ENCODE measurements around the gene HSD17B14.

HSD17B14 gene

DNA sequence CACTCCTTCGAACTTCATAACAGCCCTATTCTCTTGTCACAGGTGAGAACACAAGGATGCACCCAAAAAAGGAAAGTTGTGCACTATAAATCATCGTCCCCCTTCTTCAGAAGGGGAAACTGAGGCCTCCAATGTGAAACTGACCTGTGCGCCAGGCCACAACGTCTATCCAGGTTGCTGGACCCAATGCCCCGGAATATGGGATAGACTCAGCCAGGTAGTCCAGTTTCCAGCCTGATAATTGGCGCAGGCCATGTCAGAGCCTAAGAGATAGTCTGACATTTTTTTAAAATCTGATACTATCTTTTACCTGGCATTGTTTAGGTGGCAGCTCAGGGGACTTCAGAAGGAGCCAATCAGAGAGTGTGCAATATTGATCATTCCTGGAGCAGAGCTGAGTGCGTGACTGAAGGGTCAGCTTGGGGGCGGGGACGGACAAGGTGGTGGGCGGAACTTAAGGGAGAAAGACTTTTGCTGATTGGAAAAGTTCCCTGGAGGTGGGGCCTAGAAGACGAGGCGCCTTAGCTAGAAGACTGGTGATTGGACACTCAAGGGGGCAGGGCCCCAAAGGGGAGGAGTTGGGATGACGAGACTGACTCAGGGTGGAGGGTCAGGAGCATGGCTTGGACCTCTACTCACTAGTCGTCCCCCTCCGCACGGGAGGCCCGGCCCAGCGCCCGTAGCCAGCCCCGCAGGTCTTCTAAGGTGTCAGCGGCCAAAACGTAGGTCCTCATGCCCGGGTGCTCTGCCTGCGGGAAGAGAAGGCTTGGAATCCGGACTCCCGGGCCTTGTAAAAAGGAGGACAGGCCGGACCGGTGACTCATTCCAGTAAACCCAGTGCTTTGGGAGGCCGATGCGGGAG, 23.7 kb upstream of the HSD17B14 start:
- Histone ChIP-seq H3K27me3 (replicated peaks; ENCODE audit: control insufficient read depth, insufficient read depth, low read length) (no peaks in the 10 kb centered on the region), H3K4me3 (replicated peaks; ENCODE audit: low read depth, low read length) (peak overlapping the region; percentile 64), H3K36me3 (ENCODE audit: control insufficient read depth, insufficient read depth, low read length) (no peaks in the 10 kb centered on the region)
- peak; percentile 68 for DNase-seq (ENCODE audit: extremely low read depth, insufficient read length)
- TF ChIP-seq CTCF (IDR thresholded peaks at IDR 0.05; ENCODE audit: insufficient read depth, low read length, poor library complexity, severe bottlenecking): no peak

DNA sequence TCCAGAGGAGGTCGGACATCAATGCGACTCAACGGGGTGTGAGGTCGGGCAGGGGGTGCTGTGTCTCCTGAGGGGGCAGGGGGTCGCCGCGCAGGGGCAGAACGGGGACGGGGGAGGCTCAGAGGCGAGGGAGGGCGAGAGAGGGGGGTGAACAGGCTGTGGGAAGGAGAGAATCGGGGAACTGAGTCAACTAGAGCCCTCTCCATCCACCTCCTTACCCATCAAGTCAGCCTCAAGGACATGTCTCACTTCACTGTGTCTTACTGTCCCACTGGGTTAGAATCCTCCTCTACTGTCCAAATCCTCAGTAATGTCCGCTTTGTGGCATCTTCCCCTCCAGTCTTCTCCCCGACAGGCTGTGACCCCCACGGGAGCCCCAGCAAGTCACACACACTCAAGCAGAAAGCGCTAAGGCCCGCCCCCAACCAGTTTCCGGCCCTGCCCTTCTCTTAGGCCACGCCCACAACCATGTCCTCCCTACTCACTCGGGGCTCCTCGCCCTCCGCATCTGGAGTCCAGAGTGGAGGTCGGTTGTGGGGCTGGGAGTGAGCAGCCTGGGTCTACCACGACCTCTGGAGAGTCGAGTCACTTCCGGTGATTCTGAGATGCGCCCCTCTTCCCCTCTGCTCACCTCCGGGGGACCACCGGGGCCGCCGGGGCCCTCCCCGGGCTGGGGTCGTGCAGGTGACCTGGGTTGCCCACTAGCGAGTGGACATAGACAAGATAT, 22.9 kb upstream of the HSD17B14 start:
- no peak for TF ChIP-seq CTCF (IDR thresholded peaks at IDR 0.05; ENCODE audit: insufficient read depth, low read length, poor library complexity, severe bottlenecking)
- H3K36me3 ChIP-seq (ENCODE audit: control insufficient read depth, insufficient read depth, low read length): no peaks in the 10 kb centered on the region
- H3K4me3 ChIP-seq (replicated peaks; ENCODE audit: low read depth, low read length): peak overlapping the region; percentile 64
- DNase-seq (ENCODE audit: extremely low read depth, insufficient read length): peak; percentile 82
- no peaks in the 10 kb centered on the region for H3K27me3 ChIP-seq (replicated peaks; ENCODE audit: control insufficient read depth, insufficient read depth, low read length)

- no peaks in the 10 kb centered on the region for H3K36me3 ChIP-seq (ENCODE audit: control insufficient read depth, insufficient read depth, low read length)
- H3K4me3 ChIP-seq (replicated peaks; ENCODE audit: low read depth, low read length): no peak overlapping the region
- DNase-seq (ENCODE audit: extremely low read depth, insufficient read length): no peak
- TF ChIP-seq CTCF (IDR thresholded peaks at IDR 0.05; ENCODE audit: insufficient read depth, low read length, poor library complexity, severe bottlenecking): no peak
- H3K27me3 ChIP-seq (replicated peaks; ENCODE audit: control insufficient read depth, insufficient read depth, low read length): no peaks in the 10 kb centered on the region
Measured at GRCh38 chr19:48856921-48857320, 20.6 kb upstream of the HSD17B14 start.

DNA sequence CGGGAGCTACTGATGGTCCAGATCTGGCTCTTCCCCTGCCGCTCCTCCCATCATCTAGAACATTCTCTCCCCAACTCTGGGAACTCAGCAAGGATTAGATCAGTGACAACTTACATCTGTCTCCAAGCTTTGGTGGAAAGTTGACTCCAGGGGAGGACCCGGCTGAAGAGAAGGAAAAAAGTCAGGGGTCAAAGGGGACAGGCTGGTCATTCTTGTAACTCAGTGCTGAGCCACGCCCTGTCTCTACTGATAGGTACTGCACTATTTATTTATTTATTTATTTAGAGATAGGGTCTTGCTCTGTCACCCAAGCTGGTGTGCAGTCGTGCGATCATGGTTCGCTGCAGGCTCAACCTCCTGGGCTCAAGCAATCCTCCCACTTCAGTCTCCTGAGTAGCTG, 17.8 kb upstream of the HSD17B14 start:
- Histone ChIP-seq H3K27me3 (replicated peaks; ENCODE audit: control insufficient read depth, insufficient read depth, low read length) (no peaks in the 10 kb centered on the region), H3K36me3 (ENCODE audit: control insufficient read depth, insufficient read depth, low read length) (no peaks in the 10 kb centered on the region), H3K4me3 (replicated peaks; ENCODE audit: low read depth, low read length) (no peak overlapping the region)
- no peak for DNase-seq (ENCODE audit: extremely low read depth, insufficient read length)
- no peak for TF ChIP-seq CTCF (IDR thresholded peaks at IDR 0.05; ENCODE audit: insufficient read depth, low read length, poor library complexity, severe bottlenecking)

DNA sequence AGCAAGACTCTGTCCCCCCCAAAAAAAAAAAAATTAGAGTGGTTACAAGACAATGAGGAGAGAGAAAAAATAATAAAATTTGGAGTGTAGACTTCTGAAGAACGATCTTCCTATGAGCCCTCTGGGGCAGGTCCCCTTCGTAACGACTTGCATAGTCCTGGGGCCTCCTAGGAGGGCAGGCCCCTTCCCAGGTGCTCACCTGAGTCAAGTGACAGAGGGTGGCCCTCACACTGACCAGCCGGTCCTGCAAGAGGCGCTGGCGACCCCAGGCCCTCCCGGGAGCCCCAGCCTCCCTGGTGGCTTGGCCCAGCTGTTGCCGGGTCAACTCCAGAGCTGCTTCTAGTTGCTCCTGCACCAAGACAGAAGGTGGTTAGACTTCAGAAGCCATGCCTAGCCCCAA, 17.2 kb upstream of the HSD17B14 start:
- Histone ChIP-seq H3K36me3 (ENCODE audit: control insufficient read depth, insufficient read depth, low read length) (no peaks in the 10 kb centered on the region), H3K4me3 (replicated peaks; ENCODE audit: low read depth, low read length) (no peak overlapping the region), H3K27me3 (replicated peaks; ENCODE audit: control insufficient read depth, insufficient read depth, low read length) (no peaks in the 10 kb centered on the region)
- no peak for DNase-seq (ENCODE audit: extremely low read depth, insufficient read length)
- TF ChIP-seq CTCF (IDR thresholded peaks at IDR 0.05; ENCODE audit: insufficient read depth, low read length, poor library complexity, severe bottlenecking): no peak
